ENCODE measurements around the gene SCLT1. TPM values are rescaled to one million over a fixed set of nuclear protein-coding genes. Genes with fewer than 3 reads are reported as not detected.

Gene SCLT1
- total RNA-seq, 1 experiment from 2014 or later: 11.3 TPM

DNA sequence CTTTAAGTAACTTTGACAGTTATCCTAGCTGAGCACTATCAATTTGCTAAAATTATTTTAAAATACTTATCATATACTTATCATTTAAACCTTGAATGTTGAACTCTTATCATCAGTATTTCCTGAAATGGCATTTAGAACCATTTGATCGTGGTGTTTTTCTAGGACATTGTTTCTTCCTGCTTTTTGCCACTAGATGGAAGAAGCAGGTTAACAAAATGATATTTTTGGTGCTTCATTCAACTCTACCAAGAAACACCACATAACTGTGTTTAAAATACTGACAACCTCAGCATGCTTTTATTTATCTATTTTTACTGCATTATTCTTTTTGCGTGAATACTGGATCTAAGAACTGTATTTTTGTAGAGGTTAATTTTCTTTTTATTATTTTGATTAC is 47.2 kb upstream of the SCLT1 start:
- no peak overlapping the region for H2BK5ac ChIP-seq (ENCODE audit: insufficient read length, low read length)
- peaks cover 4 to 14% of the 10 kb centered on the region in 2 experiments; a peak in 3 of 4 replicates for H3K4me1 Mint-ChIP-seq
- H3K27me3 Mint-ChIP-seq (ENCODE audit: low read depth): no peaks in the 10 kb centered on the region

More for the DNA sequence above, 47.2 kb upstream of the SCLT1 start:
- Histone ChIP-seq H3K79me1 (ENCODE audit: insufficient read depth, low read depth, low read length, poor library complexity, severe bottlenecking) (no peaks in the 10 kb centered on the region), H3K23ac (ENCODE audit: insufficient read length, low read depth, low read length) (no peak overlapping the region), H3K27ac (ENCODE audit: insufficient read length, low read depth, low read length) (no peak overlapping the region), H2BK120ac (ENCODE audit: low read depth, low read length, poor library complexity, severe bottlenecking) (no peak overlapping the region), H3T11ph (ENCODE audit: low read length) (no peak overlapping the region), H2AK5ac (ENCODE audit: insufficient read length, low read length) (no peak overlapping the region), H2BK15ac (ENCODE audit: low read depth, low read length) (no peak overlapping the region), H3K23me2 (ENCODE audit: insufficient read length, low read depth, low read length, poor library complexity, severe bottlenecking) (no peaks in the 10 kb centered on the region), H2AFZ (ENCODE audit: low read length) (no peak overlapping the region), H4K8ac (replicated peaks; ENCODE audit: insufficient read length, low read depth, low read length) (no peak overlapping the region), H3K79me2 (ENCODE audit: insufficient read depth, low read length) (no peaks in the 10 kb centered on the region), H3K9ac (ENCODE audit: extremely low read depth, insufficient read length, low read length) (no peak overlapping the region), H3K18ac (ENCODE audit: insufficient read length, low read depth, low read length) (no peak overlapping the region), H4K91ac (ENCODE audit: insufficient read length, low read depth, low read length) (no peak overlapping the region), H3K27me3 (ENCODE audit: insufficient read depth, low read length) (no peaks in the 10 kb centered on the region), H3K4me1 (ENCODE audit: insufficient read depth, low read length) (no peaks in the 10 kb centered on the region), H3K14ac (ENCODE audit: insufficient read depth, low read length) (no peak overlapping the region), H3K56ac (ENCODE audit: insufficient read length, low read depth, low read length) (no peak overlapping the region), H4K20me1 (ENCODE audit: control insufficient read depth, insufficient read depth, insufficient read length) (no peaks in the 10 kb centered on the region), H2BK12ac (ENCODE audit: insufficient read length, low read depth, low read length) (no peak overlapping the region), H3K4me2 (ENCODE audit: insufficient read depth, insufficient read length, low read length) (no peak overlapping the region), H4K5ac (ENCODE audit: insufficient read length, low read depth, low read length) (no peak overlapping the region), H2BK20ac (ENCODE audit: low read depth, low read length, poor library complexity, severe bottlenecking) (no peak overlapping the region), H3K4ac (ENCODE audit: low read depth, low read length) (no peak overlapping the region), H3K9me3 (ENCODE audit: control insufficient read depth, low read depth, low read length) (no peaks in the 10 kb centered on the region)
- WGBS (ENCODE audit: extremely low coverage, insufficient read length, low lambda C conversion rate): no CpG with 5 or more reads among the region's 2 CpGs
- Mint-ChIP-seq H3K4me3 (no peak overlapping the region), H3K9me3 (no peaks in the 10 kb centered on the region), H3K27ac (no peak overlapping the region), H3K36me3 (ENCODE audit: insufficient read depth in 1 of 3, low read depth in 3 of 3) (no peaks in the 10 kb centered on the region)
- DNase-seq: no peak
- TF ChIP-seq, protein P1, sequence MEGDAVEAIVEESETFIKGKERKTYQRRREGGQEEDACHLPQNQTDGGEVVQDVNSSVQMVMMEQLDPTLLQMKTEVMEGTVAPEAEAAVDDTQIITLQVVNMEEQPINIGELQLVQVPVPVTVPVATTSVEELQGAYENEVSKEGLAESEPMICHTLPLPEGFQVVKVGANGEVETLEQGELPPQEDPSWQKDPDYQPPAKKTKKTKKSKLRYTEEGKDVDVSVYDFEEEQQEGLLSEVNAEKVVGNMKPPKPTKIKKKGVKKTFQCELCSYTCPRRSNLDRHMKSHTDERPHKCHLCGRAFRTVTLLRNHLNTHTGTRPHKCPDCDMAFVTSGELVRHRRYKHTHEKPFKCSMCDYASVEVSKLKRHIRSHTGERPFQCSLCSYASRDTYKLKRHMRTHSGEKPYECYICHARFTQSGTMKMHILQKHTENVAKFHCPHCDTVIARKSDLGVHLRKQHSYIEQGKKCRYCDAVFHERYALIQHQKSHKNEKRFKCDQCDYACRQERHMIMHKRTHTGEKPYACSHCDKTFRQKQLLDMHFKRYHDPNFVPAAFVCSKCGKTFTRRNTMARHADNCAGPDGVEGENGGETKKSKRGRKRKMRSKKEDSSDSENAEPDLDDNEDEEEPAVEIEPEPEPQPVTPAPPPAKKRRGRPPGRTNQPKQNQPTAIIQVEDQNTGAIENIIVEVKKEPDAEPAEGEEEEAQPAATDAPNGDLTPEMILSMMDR (conservative IDR thresholded peaks at IDR 0.05): no peak; the same call in 2 of the 3 replicates
